ENCODE measurements around the gene CCSER2.

GRCh38 chr10:84371944-84372343, 43.6 kb downstream of the CCSER2 start:
- TF ChIP-seq CTCF (IDR thresholded peaks at IDR 0.05) (no peak), POLR2A (IDR thresholded peaks at IDR 0.05) (no peak), POLR2AphosphoS5 (IDR thresholded peaks at IDR 0.05) (no peak), EP300 (IDR thresholded peaks at IDR 0.05) (no peak)
